Hepatocyte (in vitro differentiated cells): ENCODE data around the gene NEU4.

ENCODE experiments used
- CTCF ChIP-seq: fragments of 200-600 bp; sonication (generic); IDR thresholded peaks from 2 replicates; pipeline ENCODE4 v1.5.1; 2016; ENCODE audit warnings: antibody characterized with exemption, mild to moderate bottlenecking; ENCODE audit not compliant: poor library complexity
- EZH2 ChIP-seq: fragments of 200-600 bp; sonication (generic); IDR thresholded peaks from 2 replicates; pipeline ENCODE4 v1.6.1; 2016; ENCODE audit warnings: antibody characterized with exemption, mild to moderate bottlenecking, borderline replicate concordance
- EZH2phosphoT487 ChIP-seq: fragments of 200-600 bp; sonication (generic); IDR thresholded peaks from one replicate; pipeline ENCODE4 v1.6.1; 2018; ENCODE audit warnings: antibody characterized with exemption, mild to moderate bottlenecking, low read depth, moderate library complexity; ENCODE audit not compliant: unreplicated experiment, severe bottlenecking

- TF ChIP-seq EZH2 (no peak), CTCF (no peak), EZH2phosphoT487 (no peak)
Observed at GRCh38 chr2:241812730-241813643, 4.0 kb downstream of the NEU4 start.
